GM21367 (cell line): ENCODE measurements around the gene CLDN9.
A peak's percentile ranks its signal among the peaks of the same experiment; 100 is the strongest.

Experiments
- ATAC-seq: cut with Tn5 transposase; IDR thresholded peaks from one replicate; pipeline ENCODE4 v1.9.1; 2021; ENCODE audit not compliant: unreplicated experiment

Gene CLDN9, protein sequence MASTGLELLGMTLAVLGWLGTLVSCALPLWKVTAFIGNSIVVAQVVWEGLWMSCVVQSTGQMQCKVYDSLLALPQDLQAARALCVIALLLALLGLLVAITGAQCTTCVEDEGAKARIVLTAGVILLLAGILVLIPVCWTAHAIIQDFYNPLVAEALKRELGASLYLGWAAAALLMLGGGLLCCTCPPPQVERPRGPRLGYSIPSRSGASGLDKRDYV

GRCh38 chr16:3012828-3013420 lies at the start of gene CLDN9:
Gene CLDN9, plus strand, starts transcription at chr16:3012923. Its CDS starts 440 bp downstream, at chr16:3013363.
- no peak for ATAC-seq

GRCh38 chr16:2963074-2963722 lies 49.5 kb upstream of the CLDN9 start:
- no peak for ATAC-seq

DNA sequence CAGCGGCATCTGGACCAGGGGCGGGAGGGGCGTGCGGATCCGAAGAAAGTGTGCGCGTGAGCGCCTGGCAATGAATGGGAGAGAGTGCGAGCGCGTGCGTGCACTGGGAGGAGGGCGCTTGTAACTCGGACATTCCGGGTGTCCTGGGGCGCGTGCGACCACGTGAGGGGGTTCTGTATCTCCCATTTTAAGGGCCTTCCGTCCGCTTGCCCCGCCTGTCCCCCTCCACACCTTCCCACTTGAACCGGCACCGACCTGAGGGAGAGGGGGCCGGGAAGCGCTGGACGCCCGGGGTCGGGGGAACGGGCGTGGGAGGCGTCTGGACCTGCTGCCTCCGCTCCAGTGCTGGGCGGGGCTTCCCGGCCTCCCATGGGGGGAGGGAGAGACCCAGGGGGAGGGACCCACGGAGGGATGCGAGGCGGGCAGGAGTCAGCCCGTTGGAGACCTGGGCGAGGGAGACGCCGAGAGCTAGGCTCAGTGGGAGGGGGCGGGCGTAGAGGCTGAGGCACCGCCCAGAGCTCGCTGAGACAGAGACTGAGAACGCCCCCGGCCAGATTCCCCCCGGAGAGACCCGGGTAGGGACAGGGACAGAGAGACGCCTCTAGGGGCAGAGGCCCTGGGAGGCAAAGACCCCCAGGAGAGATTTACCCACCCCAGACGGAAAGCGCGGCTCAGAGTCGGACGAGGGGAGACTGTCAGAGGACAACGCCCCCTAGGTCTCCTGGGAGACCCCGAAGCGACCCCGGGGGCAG lies 48.8 kb upstream of the CLDN9 start, which contains the start of gene KREMEN2:
KREMEN2 (plus strand) TSS at position 553 of the 752 bp plus-strand sequence. CDS start 246 bp downstream, outside the sequence.
- ATAC-seq = no peak

DNA sequence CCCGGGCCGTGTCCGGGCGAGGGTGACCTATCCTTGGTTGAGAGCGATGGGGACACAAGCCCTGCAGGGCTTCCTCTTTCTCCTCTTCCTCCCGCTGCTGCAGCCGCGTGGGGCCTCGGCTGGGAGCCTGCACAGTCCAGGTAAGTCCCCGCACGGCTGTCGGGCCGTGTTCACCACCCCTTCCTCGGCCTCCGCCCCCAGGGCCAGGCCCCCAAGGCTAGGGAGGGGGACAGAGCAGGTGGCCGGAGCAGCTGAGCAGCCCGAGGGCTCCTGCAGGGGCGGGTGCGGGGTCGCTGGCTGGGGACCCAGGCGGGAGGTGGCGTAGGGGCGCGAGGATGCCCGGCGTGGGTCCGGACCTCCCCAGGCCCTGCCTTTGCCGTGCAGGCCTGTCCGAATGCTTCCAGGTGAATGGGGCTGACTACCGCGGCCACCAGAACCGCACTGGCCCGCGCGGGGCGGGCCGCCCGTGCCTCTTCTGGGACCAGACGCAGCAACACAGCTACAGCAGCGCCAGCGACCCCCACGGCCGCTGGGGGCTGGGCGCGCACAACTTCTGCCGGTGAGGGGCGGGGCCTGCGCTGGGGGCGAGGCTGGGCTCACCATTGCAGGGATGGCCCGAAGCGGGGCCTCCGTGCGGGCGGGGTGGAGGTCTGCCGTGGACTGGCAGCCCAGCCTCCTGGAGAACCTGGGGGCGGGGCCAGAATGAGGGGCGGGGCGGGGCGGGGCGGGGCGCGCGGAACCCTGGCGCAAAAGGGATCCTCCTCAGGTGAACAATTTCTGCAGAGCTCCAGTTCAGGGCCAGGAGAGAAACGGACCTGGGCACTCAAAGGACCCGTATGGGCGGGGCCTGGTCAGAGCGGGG lies 48.0 kb upstream of the CLDN9 start:
- no peak for ATAC-seq

DNA sequence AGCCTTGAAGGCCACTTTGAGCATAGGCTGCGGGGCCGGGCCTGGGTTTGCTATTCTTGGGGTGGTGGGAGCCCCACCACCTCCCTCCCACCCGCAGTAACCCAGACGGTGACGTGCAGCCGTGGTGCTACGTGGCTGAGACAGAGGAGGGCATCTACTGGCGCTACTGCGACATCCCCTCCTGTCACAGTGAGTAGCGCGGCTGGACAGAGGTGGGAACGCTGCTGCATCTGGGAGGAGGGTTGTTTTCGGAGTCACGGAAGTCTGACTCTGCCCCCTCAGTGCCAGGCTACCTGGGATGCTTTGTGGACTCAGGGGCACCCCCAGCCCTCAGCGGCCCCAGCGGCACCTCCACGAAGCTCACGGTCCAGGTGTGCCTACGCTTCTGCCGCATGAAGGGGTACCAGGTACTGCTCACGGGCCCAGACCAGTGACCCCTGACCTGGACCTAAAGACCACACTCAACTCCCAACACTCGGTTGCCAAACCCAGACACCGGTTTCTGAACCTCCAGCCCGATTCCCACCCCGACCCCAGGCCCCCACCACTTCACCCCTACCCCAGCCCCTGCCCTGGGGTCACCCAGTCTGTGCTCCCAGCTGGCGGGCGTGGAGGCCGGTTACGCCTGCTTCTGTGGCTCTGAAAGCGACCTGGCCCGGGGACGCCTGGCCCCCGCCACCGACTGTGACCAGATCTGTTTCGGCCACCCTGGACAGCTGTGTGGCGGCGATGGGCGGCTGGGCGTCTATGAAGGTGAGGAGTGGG lies 46.5 kb upstream of the CLDN9 start:
- no peak for ATAC-seq

GRCh38 chr16:2966808-2967191 lies 45.9 kb upstream of the CLDN9 start:
- no peak for ATAC-seq

DNA sequence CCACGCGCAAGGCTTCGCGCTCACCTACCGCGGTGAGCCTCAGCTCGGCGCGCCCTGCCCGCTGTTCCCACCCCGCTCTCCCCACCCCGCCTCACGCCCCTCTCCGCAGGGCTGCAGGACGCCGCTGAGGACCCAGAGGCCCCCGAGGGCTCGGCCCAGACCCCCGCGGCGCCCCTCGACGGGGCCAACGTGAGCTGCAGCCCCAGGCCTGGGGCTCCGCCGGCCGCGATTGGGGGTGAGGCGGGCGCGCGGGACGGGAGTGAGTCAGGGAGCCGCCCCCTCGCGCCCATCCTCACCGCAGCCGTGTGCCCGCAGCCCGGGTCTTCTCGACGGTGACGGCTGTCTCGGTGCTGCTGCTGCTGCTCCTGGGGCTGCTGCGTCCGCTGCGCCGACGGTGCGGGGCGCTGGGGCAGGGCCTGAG lies 45.5 kb upstream of the CLDN9 start:
- ATAC-seq = no peak

GRCh38 chr16:2967721-2968161 lies 45.0 kb upstream of the CLDN9 start:
- ATAC-seq = no peak

GRCh38 chr16:2968368-2968737 lies 44.4 kb upstream of the CLDN9 start:
- ATAC-seq = no peak

- peak; percentile 60 for ATAC-seq
These were observed 43.8 kb upstream of the CLDN9 start, which contains the start of gene PAQR4 for GRCh38 chr16:2968738-2969544. Gene PAQR4, plus strand, starts transcription at chr16:2969348. Its CDS starts 327 bp downstream, at chr16:2969675.

DNA sequence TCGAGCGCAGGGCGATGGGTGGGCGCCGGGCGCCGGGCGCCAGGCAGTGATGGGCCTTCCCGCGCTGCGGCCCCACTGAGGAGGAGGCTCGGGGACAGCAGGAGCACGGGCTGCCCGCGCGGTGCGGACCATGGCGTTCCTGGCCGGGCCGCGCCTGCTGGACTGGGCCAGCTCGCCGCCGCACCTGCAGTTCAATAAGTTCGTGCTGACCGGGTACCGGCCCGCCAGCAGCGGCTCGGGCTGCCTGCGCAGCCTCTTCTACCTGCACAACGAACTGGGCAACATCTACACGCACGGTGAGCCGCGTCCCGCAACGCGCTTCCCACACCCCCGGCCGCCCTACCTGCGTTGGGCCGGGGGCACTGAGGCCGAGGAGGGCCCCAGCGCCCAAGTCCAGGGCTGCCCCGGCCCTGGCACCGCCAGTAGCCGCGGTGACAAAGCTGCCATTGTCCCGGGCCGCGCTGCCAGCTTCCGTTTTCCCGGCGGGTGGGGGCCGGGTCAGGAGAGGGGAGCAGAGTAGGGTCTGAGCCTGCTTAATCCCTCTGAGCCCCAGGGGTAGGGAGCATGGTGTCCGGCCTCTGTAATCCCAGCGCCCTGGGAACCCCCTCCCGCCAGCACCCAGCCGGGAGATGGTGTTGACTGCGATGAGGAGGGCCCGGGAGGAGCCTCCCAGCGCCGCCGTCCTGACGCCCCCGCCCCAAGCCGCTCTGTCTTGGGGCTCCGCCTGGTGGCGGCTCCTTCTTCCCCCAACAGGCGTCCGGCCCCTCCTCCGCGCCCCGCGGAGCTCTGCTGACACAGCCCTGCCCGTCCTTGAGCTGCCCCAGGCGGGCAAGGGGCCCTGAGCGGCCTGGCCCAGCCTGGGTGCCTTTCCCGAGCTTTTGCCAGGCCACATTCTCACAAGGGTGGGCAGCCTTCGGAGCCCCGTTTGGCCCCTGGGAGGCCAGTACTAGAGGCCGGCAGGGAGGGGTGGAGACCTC lies 42.9 kb upstream of the CLDN9 start:
- ATAC-seq = peak; percentile 4

- no peak for ATAC-seq
These were observed 42.2 kb upstream of the CLDN9 start for GRCh38 chr16:2970563-2970962.

- ATAC-seq = no peak
These were observed 41.4 kb upstream of the CLDN9 start for GRCh38 chr16:2971134-2971984.

GRCh38 chr16:2971985-2972784 lies 40.5 kb upstream of the CLDN9 start:
- no peak for ATAC-seq

- ATAC-seq = no peak
These were observed 39.6 kb upstream of the CLDN9 start for GRCh38 chr16:2973093-2973492.
